Bronchial epithelial cell (primary cell): ENCODE data around the gene BRD4. TPM values are rescaled to one million over a fixed set of nuclear protein-coding genes. Genes with fewer than 3 reads are reported as not detected.

Experiments
- DNase-seq: peaks from one replicate; pipeline ENCODE4 v3.0.0-alpha.2; 2010; ENCODE audit warnings: low read depth
- FAIRE-seq: peaks from 2 replicates; lab custom pipeline; 2011; peaks lifted over from hg19 to GRCh38; lab: Jason Lieb, UNC
- H3K27me3 ChIP-seq: 2 replicates; pipeline ENCODE4 v1.5.1; 2011; ENCODE audit warnings: low read length; ENCODE audit not compliant: control insufficient read depth, insufficient read depth
- H3K36me3 ChIP-seq: 2 replicates; pipeline ENCODE4 v1.5.1; 2011; ENCODE audit warnings: low read length; ENCODE audit not compliant: control insufficient read depth, insufficient read depth
- H3K4me3 ChIP-seq: 2 replicates; pipeline ENCODE4 v1.5.1; 2011; ENCODE audit warnings: mild to moderate bottlenecking, low read depth, low read length, control low read depth
- CTCF ChIP-seq: IDR thresholded peaks from 2 replicates; pipeline ENCODE4 v1.5.1; 2011; ENCODE audit warnings: mild to moderate bottlenecking, moderate library complexity, low read length, control low read depth, inconsistent platforms; ENCODE audit not compliant: insufficient read depth, severe bottlenecking
- total RNA-seq: library from RNA; depleted of rRNA; stranded (reverse); fragments of >200 nt; gene quantifications from 2 replicates; pipeline ENCODE4 v1.2.1, GENCODE V29; 2014

The BRD4 gene
- total RNA-seq, 1 donor from 2014 or later, result 12.1 TPM

GRCh38 chr19:15297416-15298224 lies 34.7 kb downstream of the BRD4 start:
- TF ChIP-seq CTCF, result peak; percentile 67
- Histone ChIP-seq H3K27me3 (no peaks in the 10 kb centered on the region), H3K4me3 (no peak overlapping the region), H3K36me3 (peaks cover 4% of the 10 kb centered on the region)
- DNase-seq (peak; percentile 80), FAIRE-seq (peak; percentile 28)

GRCh38 chr19:15296841-15297415 lies 35.4 kb downstream of the BRD4 start:
- DNase-seq (no peak), FAIRE-seq (no peak)
- Histone ChIP-seq H3K4me3 (no peak overlapping the region), H3K27me3 (no peaks in the 10 kb centered on the region), H3K36me3 (peaks cover 4% of the 10 kb centered on the region)
- TF ChIP-seq CTCF, result no peak

GRCh38 chr19:15296353-15296752 lies 36.0 kb downstream of the BRD4 start:
- Histone ChIP-seq H3K27me3 (no peaks in the 10 kb centered on the region), H3K36me3 (peaks cover 4% of the 10 kb centered on the region), H3K4me3 (no peak overlapping the region)
- TF ChIP-seq CTCF, result no peak
- FAIRE-seq (no peak), DNase-seq (no peak)

GRCh38 chr19:15294561-15294990 lies 37.8 kb downstream of the BRD4 start:
- H3K4me3 ChIP-seq, result no peak overlapping the region
- peaks cover 5% of the 10 kb centered on the region for H3K36me3 ChIP-seq
- TF ChIP-seq CTCF, result no peak
- no peaks in the 10 kb centered on the region for H3K27me3 ChIP-seq
- DNase-seq (no peak), FAIRE-seq (no peak)

- Histone ChIP-seq H3K4me3 (no peak overlapping the region), H3K36me3 (peaks cover 5% of the 10 kb centered on the region), H3K27me3 (no peaks in the 10 kb centered on the region)
- no peak for TF ChIP-seq CTCF
- FAIRE-seq (no peak), DNase-seq (peak; percentile 35)
Measured at GRCh38 chr19:15293781-15294491, 38.4 kb downstream of the BRD4 start.
